Measurements from ENCODE around the gene CFAP43.

- TF ChIP-seq, protein P1, sequence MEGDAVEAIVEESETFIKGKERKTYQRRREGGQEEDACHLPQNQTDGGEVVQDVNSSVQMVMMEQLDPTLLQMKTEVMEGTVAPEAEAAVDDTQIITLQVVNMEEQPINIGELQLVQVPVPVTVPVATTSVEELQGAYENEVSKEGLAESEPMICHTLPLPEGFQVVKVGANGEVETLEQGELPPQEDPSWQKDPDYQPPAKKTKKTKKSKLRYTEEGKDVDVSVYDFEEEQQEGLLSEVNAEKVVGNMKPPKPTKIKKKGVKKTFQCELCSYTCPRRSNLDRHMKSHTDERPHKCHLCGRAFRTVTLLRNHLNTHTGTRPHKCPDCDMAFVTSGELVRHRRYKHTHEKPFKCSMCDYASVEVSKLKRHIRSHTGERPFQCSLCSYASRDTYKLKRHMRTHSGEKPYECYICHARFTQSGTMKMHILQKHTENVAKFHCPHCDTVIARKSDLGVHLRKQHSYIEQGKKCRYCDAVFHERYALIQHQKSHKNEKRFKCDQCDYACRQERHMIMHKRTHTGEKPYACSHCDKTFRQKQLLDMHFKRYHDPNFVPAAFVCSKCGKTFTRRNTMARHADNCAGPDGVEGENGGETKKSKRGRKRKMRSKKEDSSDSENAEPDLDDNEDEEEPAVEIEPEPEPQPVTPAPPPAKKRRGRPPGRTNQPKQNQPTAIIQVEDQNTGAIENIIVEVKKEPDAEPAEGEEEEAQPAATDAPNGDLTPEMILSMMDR (IDR thresholded peaks at IDR 0.05): no peak
- TF ChIP-seq POLR2A (IDR thresholded peaks at IDR 0.05; ENCODE audit: low read depth): no peak
Measured at GRCh38 chr10:104151737-104152136, 80.4 kb downstream of the CFAP43 start.

All from esophagus muscularis mucosa (tissue), 3 donors.